Stimulated activated CD4-positive, alpha-beta T cell treated with anti-CD3 and anti-CD28 coated beads, Interleukin-4, amount 100 ng/mL, for 4 hours (primary cell): ENCODE data around the gene FOXK2.
A peak's percentile ranks its signal among the peaks of the same experiment; 100 is the strongest.

Experiments
- DNase-seq, 2 experiments: peaks; one replicate each; pipeline ENCODE4 v3.0.0-alpha.2; 2020

Gene FOXK2

DNA sequence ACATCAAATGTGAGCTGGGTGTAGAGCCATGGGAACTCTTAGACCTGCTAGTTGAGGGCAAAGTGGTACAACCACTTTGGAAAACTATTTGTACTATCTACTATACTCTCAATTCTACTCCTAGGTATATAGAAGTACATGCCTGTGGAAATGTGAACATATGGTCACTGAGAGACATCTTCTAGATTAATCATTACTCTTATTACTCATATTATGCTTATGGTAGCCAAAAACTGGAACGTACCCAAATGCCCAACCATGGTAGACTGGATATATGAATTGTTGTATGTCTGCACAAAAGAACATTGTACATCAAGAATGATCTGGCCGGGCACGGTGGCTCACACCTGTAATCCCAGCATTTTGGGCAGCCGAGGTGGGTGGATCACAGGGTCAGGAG is 126.0 kb downstream of the FOXK2 start:
- DNase-seq = no peak

DNA sequence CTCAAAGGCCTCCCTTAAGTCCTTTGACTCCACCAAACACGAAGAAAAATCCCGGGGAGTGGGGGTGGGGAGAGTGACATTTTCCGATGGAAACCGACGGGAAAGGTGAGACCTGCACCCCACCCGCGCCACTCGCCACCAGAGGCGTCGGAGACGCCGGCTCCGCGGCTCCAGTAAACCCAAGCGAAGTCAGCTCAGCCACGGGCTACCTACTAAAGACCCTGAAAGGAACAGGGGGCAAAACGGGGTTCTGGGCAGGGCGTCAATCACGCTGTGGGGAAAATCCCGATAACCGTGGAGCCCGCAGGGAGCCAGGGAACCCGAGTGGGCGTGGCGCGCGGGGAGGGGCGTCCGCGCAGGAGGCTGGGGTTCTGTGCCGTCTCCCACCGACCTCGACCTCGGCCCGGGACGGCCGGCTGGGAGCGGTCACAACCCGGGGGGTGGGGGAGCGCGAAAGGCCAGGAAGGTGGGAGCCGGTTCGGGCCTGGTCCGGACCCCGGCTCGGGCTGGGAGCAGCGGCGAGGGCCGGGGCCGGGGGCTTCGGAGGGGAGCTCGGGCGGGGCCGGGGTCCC is 128.1 kb downstream of the FOXK2 start:
- peak; percentile 37 to 52 for DNase-seq

DNA sequence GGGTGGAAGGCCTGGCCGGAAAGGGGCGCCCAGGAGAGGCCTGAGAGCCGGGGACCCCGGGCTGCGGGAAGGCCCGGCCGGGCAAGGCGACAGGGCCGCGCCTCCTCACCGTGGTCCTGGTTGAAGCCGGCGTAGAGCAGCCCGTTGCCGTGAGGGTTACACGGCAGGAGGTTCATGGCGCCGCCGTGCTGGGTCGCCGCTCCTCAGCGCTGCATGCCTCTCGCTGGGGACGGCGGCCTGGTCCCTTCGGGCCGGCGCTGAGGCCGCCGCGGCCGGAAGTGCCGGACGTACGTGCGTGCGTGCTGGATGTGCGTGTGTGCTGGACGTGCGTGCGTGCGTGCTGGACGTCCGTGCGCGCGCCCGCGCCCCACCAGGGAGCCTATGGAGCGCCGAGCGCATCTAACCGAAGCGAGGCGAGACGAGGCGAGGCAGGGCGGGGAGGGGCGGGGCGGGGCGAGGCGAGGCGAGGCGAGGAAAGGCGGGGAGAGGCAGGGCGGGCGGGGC is 128.7 kb downstream of the FOXK2 start, which contains the start of gene WDR45B:
TSS of gene WDR45B (minus strand) at position 280 of the 504 bp plus-strand sequence. CDS start at position 176, 104 bp downstream.
- peak; percentile 86 for DNase-seq

GRCh38 chr17:82648742-82649331 is 129.3 kb downstream of the FOXK2 start:
- DNase-seq = no peak

GRCh38 chr17:82649501-82650261 is 130.1 kb downstream of the FOXK2 start:
- DNase-seq = no peak

GRCh38 chr17:82650723-82651122 is 131.2 kb downstream of the FOXK2 start:
- DNase-seq = no peak

GRCh38 chr17:82653651-82654528 is 134.4 kb downstream of the FOXK2 start:
- DNase-seq = no peak
